Sigmoid colon (tissue), 4 donors: Measurements from ENCODE around the gene HMGCS1.

ENCODE experiments used
- CTCF ChIP-seq, 4 experiments: fragments of 450-650 bp in 3 of 4; fragments of 200-600 bp in 1 of 4; IDR thresholded peaks; one replicate each; pipeline ENCODE4 v1.5.1; 2016 to 2019; ENCODE audit warnings: antibody characterized with exemption in 4 of 4, mild to moderate bottlenecking in 3 of 4, moderate library complexity in 2 of 4
- POLR2AphosphoS5 ChIP-seq, 4 donors: sonication (generic); formaldehyde crosslinking; IDR thresholded peaks; one replicate each; pipeline ENCODE4 v1.6.1; 2017; ENCODE audit warnings: antibody characterized with exemption in 4 of 4

- TF ChIP-seq CTCF (IDR thresholded peaks at IDR 0.05) (no peak), POLR2AphosphoS5 (IDR thresholded peaks at IDR 0.05) (no peak)
Measured at GRCh38 chr5:43354774-43355173, 41.6 kb upstream of the HMGCS1 start.
